ENCODE measurements around the gene USP3.

GRCh38 chr15:63539998-63540397, 35.6 kb downstream of the USP3 start:
- TF ChIP-seq, protein P1, sequence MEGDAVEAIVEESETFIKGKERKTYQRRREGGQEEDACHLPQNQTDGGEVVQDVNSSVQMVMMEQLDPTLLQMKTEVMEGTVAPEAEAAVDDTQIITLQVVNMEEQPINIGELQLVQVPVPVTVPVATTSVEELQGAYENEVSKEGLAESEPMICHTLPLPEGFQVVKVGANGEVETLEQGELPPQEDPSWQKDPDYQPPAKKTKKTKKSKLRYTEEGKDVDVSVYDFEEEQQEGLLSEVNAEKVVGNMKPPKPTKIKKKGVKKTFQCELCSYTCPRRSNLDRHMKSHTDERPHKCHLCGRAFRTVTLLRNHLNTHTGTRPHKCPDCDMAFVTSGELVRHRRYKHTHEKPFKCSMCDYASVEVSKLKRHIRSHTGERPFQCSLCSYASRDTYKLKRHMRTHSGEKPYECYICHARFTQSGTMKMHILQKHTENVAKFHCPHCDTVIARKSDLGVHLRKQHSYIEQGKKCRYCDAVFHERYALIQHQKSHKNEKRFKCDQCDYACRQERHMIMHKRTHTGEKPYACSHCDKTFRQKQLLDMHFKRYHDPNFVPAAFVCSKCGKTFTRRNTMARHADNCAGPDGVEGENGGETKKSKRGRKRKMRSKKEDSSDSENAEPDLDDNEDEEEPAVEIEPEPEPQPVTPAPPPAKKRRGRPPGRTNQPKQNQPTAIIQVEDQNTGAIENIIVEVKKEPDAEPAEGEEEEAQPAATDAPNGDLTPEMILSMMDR (conservative IDR thresholded peaks at IDR 0.05): no peak
- TF ChIP-seq ZFX (IDR thresholded peaks at IDR 0.05): no peak
